ENCODE data around the gene BUD23.
"Not testable (repeated sequence)": the region's sequence is repeated elsewhere in the genome, so short reads cannot be mapped to it uniquely, and the experiment has no call there.

Gene BUD23

DNA sequence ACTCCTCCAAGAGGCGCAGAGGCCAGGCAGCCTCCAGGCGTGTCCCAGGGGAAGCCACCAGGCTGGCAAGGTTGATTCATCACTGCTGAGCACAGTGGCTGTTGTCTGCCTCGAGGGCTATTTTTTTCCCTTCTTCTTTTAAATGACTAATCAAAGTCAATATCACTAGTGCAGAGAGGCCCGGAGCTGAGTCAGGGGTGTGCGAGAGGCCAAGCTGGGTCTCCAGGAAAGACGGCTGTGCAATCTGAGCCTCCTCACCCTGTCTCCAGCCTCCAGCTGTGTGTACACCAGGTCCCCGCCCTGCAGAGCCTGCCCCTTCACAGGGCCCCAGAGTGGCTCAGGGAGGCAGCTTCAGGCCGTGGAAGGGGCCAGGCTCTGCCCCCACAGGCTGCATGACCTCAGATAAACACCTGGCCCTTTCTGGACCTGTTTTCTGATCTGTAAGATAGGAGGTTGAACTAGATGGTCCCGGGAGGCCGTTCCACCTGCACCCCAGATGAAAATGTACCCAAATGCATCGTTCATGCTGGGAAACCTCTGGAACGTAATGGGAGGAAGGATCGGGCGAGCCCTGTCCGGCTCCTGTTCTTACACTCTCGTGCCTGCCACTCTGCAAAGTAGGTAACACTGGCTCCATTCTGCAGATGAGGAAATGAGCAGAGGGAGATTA is 32.4 kb downstream of the BUD23 start:
- no peak overlapping the region for H3K9ac ChIP-seq (ENCODE audit: low read length)
- no peaks in the 10 kb centered on the region for H3K4me1 ChIP-seq (ENCODE audit: control insufficient read depth, low read depth, low read length)
- no peak overlapping the region for H3K4me3 ChIP-seq (ENCODE audit: low read length)
- H3K9me3 ChIP-seq (ENCODE audit: control insufficient read depth, low read depth, low read length): no peaks in the 10 kb centered on the region
- peaks cover 23% of the 10 kb centered on the region for H3K27me3 ChIP-seq (ENCODE audit: control insufficient read depth, insufficient read depth, low read length)
- H3K36me3 ChIP-seq (ENCODE audit: control insufficient read depth, low read depth, low read length): no peaks in the 10 kb centered on the region
- H3K27ac ChIP-seq (ENCODE audit: low read length): no peak overlapping the region

DNA sequence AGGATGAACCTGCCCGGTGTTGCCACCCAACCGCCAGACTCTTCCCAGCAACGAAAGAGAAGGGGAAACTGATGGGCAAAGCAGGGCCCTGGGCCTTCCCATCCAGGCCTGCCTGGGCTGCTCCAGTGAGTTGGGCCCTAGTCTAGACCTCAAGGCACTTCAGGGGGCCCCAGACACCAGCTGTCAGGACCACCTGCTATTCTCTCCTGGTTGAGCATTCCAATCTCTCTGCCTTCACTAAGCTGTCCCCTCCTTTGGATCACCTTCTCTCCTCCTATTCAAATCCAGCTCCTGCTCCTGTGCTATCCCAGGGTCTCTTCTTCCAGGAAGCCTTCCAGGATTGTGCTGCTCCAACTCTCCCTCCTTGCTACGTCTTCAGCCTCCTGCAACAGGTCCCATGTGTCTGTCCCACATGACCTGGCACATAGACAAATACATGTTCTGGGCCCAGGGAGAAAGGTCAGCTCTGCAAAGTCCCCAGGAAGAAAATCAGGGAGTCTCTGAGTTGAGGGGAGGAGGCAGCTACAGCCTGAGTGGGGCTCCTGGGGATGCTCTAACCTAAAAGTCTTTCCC is 33.0 kb downstream of the BUD23 start:
- Histone ChIP-seq H3K9me3 (ENCODE audit: control insufficient read depth, low read depth, low read length) (no peaks in the 10 kb centered on the region), H3K4me1 (ENCODE audit: control insufficient read depth, low read depth, low read length) (no peaks in the 10 kb centered on the region), H3K36me3 (ENCODE audit: control insufficient read depth, low read depth, low read length) (no peaks in the 10 kb centered on the region), H3K9ac (ENCODE audit: low read length) (no peak overlapping the region), H3K27me3 (ENCODE audit: control insufficient read depth, insufficient read depth, low read length) (peaks cover 23% of the 10 kb centered on the region), H3K4me3 (ENCODE audit: low read length) (no peak overlapping the region), H3K27ac (ENCODE audit: low read length) (no peak overlapping the region)

- Histone ChIP-seq H3K27ac (ENCODE audit: low read length) (no peak overlapping the region), H3K4me3 (ENCODE audit: low read length) (no peak overlapping the region), H3K4me1 (ENCODE audit: control insufficient read depth, low read depth, low read length) (no peaks in the 10 kb centered on the region)
These were observed 33.8 kb downstream of the BUD23 start for GRCh38 chr7:73717025-73717807.

GRCh38 chr7:73717991-73718405 is 34.6 kb downstream of the BUD23 start:
- H3K4me3 ChIP-seq (ENCODE audit: low read length): no peak overlapping the region
- peaks cover 23% of the 10 kb centered on the region for H3K27me3 ChIP-seq (ENCODE audit: control insufficient read depth, insufficient read depth, low read length)
- H3K4me1 ChIP-seq (ENCODE audit: control insufficient read depth, low read depth, low read length): no peaks in the 10 kb centered on the region
- H3K9ac ChIP-seq (ENCODE audit: low read length): no peak overlapping the region
- no peaks in the 10 kb centered on the region for H3K36me3 ChIP-seq (ENCODE audit: control insufficient read depth, low read depth, low read length)
- no peaks in the 10 kb centered on the region for H3K9me3 ChIP-seq (ENCODE audit: control insufficient read depth, low read depth, low read length)
- H3K27ac ChIP-seq (ENCODE audit: low read length): no peak overlapping the region

More at GRCh38 chr7:73717025-73717807, 33.8 kb downstream of the BUD23 start:
- H3K9me3 ChIP-seq (ENCODE audit: control insufficient read depth, low read depth, low read length): no peaks in the 10 kb centered on the region
- peaks cover 23% of the 10 kb centered on the region for H3K27me3 ChIP-seq (ENCODE audit: control insufficient read depth, insufficient read depth, low read length)
- no peaks in the 10 kb centered on the region for H3K36me3 ChIP-seq (ENCODE audit: control insufficient read depth, low read depth, low read length)
- no peak overlapping the region for H3K9ac ChIP-seq (ENCODE audit: low read length)

- Histone ChIP-seq H3K27me3 (ENCODE audit: control insufficient read depth, insufficient read depth, low read length) (peaks cover 23% of the 10 kb centered on the region), H3K9me3 (ENCODE audit: control insufficient read depth, low read depth, low read length) (no peaks in the 10 kb centered on the region), H3K9ac (ENCODE audit: low read length) (no peak overlapping the region), H3K27ac (ENCODE audit: low read length) (no peak overlapping the region), H3K36me3 (ENCODE audit: control insufficient read depth, low read depth, low read length) (no peaks in the 10 kb centered on the region), H3K4me3 (ENCODE audit: low read length) (peak overlapping the region; percentile 81), H3K4me1 (ENCODE audit: control insufficient read depth, low read depth, low read length) (no peaks in the 10 kb centered on the region)
These were observed 35.1 kb downstream of the BUD23 start for GRCh38 chr7:73718438-73718881.

GRCh38 chr7:73718905-73719805 is 35.8 kb downstream of the BUD23 start, which contains the start of gene STX1A:
Gene STX1A, minus strand, starts transcription at chr7:73719669. Its CDS starts 38 bp downstream, at chr7:73719631.
- H3K36me3 ChIP-seq (ENCODE audit: control insufficient read depth, low read depth, low read length): no peaks in the 10 kb centered on the region
- no peak within 1 kb of the TSS for H3K27ac ChIP-seq (ENCODE audit: low read length)
- peaks cover 23% of the 10 kb centered on the region for H3K27me3 ChIP-seq (ENCODE audit: control insufficient read depth, insufficient read depth, low read length)
- no peaks in the 10 kb centered on the region for H3K4me1 ChIP-seq (ENCODE audit: control insufficient read depth, low read depth, low read length)
- peak within 1 kb of the TSS; percentile 45 for H3K9ac ChIP-seq (ENCODE audit: low read length)
- H3K9me3 ChIP-seq (ENCODE audit: control insufficient read depth, low read depth, low read length): no peaks in the 10 kb centered on the region
- peak within 1 kb of the TSS; percentile 81 for H3K4me3 ChIP-seq (ENCODE audit: low read length)

DNA sequence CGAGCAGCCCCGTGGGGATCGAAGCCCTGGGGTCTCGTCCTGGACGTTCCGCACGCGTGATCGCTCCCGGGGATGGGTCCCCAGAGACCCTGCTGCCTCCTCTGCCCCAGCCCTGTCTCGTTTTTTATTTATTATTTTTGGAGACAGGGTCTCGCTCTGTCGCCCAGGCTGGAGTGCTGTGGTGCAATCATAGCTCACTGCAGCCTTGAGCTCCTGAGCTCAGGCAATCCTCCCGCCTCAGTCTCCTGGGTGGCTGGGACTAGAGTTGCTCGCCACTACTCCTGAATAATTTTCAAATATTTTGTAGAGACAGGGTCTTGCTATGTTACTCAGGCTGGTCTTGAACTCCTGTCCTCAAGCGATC is 36.4 kb downstream of the BUD23 start:
- H3K27ac ChIP-seq (ENCODE audit: low read length): no peak overlapping the region
- H3K9me3 ChIP-seq (ENCODE audit: control insufficient read depth, low read depth, low read length): no peaks in the 10 kb centered on the region
- H3K4me1 ChIP-seq (ENCODE audit: control insufficient read depth, low read depth, low read length): no peaks in the 10 kb centered on the region
- H3K9ac ChIP-seq (ENCODE audit: low read length): no peak overlapping the region
- no peak overlapping the region for H3K4me3 ChIP-seq (ENCODE audit: low read length)
- peaks cover 23% of the 10 kb centered on the region for H3K27me3 ChIP-seq (ENCODE audit: control insufficient read depth, insufficient read depth, low read length)
- H3K36me3 ChIP-seq (ENCODE audit: control insufficient read depth, low read depth, low read length): no peaks in the 10 kb centered on the region

DNA sequence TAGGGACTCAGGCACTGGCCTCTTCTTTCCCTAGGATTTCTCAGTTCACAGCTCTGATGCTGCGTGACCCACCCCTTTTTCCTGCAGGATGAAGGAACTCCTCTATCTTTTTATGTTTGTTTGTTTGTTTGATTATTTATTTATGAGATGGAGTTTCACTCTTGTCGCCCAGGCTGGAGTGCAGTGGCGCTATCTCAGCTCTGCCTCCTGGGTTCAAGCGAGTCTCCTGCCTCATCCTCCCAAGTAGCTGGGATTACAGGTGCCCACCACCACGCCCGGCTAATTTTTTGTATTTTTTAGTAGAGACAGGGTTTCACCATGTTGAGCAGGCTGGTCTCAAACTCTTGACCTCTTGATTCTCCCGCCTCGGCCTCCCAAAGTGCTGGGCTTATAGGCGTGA is 37.0 kb downstream of the BUD23 start:
- H3K4me1 ChIP-seq (ENCODE audit: control insufficient read depth, low read depth, low read length); H3K36me3 ChIP-seq (ENCODE audit: control insufficient read depth, low read depth, low read length); H3K27ac ChIP-seq (ENCODE audit: low read length); H3K9me3 ChIP-seq (ENCODE audit: control insufficient read depth, low read depth, low read length); H3K9ac ChIP-seq (ENCODE audit: low read length); H3K4me3 ChIP-seq (ENCODE audit: low read length): not testable (repeated sequence)
- peaks cover 23% of the 10 kb centered on the region for H3K27me3 ChIP-seq (ENCODE audit: control insufficient read depth, insufficient read depth, low read length)

DNA sequence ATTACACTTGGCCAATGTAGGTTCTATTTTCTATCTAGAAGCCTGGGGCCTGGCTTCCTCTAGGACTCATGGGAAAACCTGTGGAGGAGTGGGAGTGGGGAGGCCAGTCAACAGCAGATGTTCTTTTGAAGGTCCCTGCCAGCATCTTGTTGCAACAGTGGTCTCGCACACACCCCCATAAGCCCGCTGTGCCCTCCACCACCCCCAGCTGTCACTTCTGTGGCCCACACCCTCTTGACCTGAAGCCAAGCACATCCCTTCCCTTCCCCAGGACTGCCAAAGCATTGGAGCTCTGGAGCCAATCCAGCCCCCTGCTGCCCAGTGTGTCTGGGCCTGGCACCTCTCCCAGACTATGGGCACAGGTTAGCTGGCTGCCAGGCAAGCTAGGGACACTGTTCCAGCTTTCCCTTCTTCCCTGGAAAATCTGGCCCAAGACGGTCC is 38.0 kb downstream of the BUD23 start:
- no peaks in the 10 kb centered on the region for H3K9me3 ChIP-seq (ENCODE audit: control insufficient read depth, low read depth, low read length)
- H3K4me3 ChIP-seq (ENCODE audit: low read length): no peak overlapping the region
- H3K27ac ChIP-seq (ENCODE audit: low read length): no peak overlapping the region
- peaks cover 23% of the 10 kb centered on the region for H3K27me3 ChIP-seq (ENCODE audit: control insufficient read depth, insufficient read depth, low read length)
- no peaks in the 10 kb centered on the region for H3K4me1 ChIP-seq (ENCODE audit: control insufficient read depth, low read depth, low read length)
- H3K36me3 ChIP-seq (ENCODE audit: control insufficient read depth, low read depth, low read length): no peaks in the 10 kb centered on the region
- H3K9ac ChIP-seq (ENCODE audit: low read length): no peak overlapping the region

GRCh38 chr7:73722182-73722581 is 38.8 kb downstream of the BUD23 start:
- not testable (repeated sequence) for H3K36me3 ChIP-seq (ENCODE audit: control insufficient read depth, low read depth, low read length); H3K4me3 ChIP-seq (ENCODE audit: low read length); H3K9ac ChIP-seq (ENCODE audit: low read length); H3K27ac ChIP-seq (ENCODE audit: low read length); H3K4me1 ChIP-seq (ENCODE audit: control insufficient read depth, low read depth, low read length); H3K9me3 ChIP-seq (ENCODE audit: control insufficient read depth, low read depth, low read length)
- peaks cover 23% of the 10 kb centered on the region for H3K27me3 ChIP-seq (ENCODE audit: control insufficient read depth, insufficient read depth, low read length)

- no peaks in the 10 kb centered on the region for H3K9me3 ChIP-seq (ENCODE audit: control insufficient read depth, low read depth, low read length)
- H3K9ac ChIP-seq (ENCODE audit: low read length): no peak overlapping the region
- peaks cover 22% of the 10 kb centered on the region for H3K27me3 ChIP-seq (ENCODE audit: control insufficient read depth, insufficient read depth, low read length)
- no peaks in the 10 kb centered on the region for H3K4me1 ChIP-seq (ENCODE audit: control insufficient read depth, low read depth, low read length)
- no peak overlapping the region for H3K27ac ChIP-seq (ENCODE audit: low read length)
- H3K4me3 ChIP-seq (ENCODE audit: low read length): no peak overlapping the region
- H3K36me3 ChIP-seq (ENCODE audit: control insufficient read depth, low read depth, low read length): no peaks in the 10 kb centered on the region
These were observed 39.4 kb downstream of the BUD23 start for GRCh38 chr7:73722785-73723184.
